Right lobe of liver (tissue), 4 donors: ENCODE results near the gene TTC28.

Experiments used
- POLR2A ChIP-seq: fragments of 450-650 bp; IDR thresholded peaks from one replicate; pipeline ENCODE4 v1.6.1; 2017; ENCODE audit warnings: antibody characterized with exemption, mild to moderate bottlenecking
- TF ChIP-seq, protein P1 (sequence below), 4 donors: fragments of 200-600 bp in 3 of 4; fragments of 450-650 bp in 1 of 4; IDR thresholded peaks; one replicate each; pipeline versions ENCODE4 v1.5.1 to v1.8.0; 2016 to 2022; ENCODE audit warnings: antibody characterized with exemption in 4 of 4, mild to moderate bottlenecking in 2 of 4
- donor health status: DM: no; HTN: no; CAD: no.
- donor health status: DM: no; HTN: no; CAD: no.
- donor health status: DM: no; HTN: yes; CAD: no.

DNA sequence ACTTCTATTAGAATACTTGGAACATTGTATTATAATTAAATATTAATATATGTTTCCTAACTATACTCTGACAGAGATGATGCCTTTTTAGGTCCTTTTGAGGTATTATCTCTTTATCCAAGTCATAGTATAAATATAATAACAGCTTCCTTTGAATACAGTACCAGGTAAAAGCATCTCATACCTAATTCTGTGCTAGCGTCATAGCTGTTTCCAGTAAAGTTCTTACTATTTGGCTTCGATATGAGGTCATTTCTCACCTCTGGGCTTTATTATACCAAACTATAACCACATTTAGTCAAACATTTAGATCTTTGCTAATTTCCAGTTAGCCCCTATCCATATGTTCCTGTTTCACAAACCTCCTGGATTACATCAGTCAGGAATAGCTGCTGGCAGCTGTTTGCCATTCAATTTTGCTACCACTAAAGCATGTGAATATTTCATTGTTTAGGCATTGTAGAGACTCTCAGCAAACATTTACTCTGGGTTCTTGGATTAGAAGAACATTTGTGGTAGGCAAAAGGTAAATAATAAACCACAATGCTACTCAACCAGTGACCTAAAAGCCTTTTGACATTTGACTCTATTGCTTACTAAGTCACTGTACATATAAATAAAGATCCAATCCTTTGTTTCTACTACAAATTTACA, 255.1 kb downstream of the TTC28 start:
- TF ChIP-seq POLR2A = no peak
- TF ChIP-seq, protein P1, sequence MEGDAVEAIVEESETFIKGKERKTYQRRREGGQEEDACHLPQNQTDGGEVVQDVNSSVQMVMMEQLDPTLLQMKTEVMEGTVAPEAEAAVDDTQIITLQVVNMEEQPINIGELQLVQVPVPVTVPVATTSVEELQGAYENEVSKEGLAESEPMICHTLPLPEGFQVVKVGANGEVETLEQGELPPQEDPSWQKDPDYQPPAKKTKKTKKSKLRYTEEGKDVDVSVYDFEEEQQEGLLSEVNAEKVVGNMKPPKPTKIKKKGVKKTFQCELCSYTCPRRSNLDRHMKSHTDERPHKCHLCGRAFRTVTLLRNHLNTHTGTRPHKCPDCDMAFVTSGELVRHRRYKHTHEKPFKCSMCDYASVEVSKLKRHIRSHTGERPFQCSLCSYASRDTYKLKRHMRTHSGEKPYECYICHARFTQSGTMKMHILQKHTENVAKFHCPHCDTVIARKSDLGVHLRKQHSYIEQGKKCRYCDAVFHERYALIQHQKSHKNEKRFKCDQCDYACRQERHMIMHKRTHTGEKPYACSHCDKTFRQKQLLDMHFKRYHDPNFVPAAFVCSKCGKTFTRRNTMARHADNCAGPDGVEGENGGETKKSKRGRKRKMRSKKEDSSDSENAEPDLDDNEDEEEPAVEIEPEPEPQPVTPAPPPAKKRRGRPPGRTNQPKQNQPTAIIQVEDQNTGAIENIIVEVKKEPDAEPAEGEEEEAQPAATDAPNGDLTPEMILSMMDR (IDR thresholded peaks at IDR 0.05) = no peak
